Mucosa of rectum (tissue), 2 donors: ENCODE data around the gene CELF1.

Source experiments
- H3K27ac ChIP-seq, 2 donors: one replicate each; pipeline ENCODE4 v1.7.0; 2013; ENCODE audit warnings: inconsistent platforms in 2 of 2, low read depth in 2 of 2, low read length in 2 of 2
- H3K27me3 ChIP-seq, 2 donors: one replicate each; pipeline ENCODE4 v1.7.0; 2013; ENCODE audit warnings: low read length in 2 of 2; ENCODE audit not compliant: control insufficient read depth in 2 of 2, insufficient read depth in 2 of 2
- H3K36me3 ChIP-seq, 2 donors: one replicate each; pipeline ENCODE4 v1.7.0; 2013; ENCODE audit warnings: low read length in 2 of 2; ENCODE audit not compliant: control insufficient read depth in 2 of 2, insufficient read depth in 2 of 2
- H3K4me1 ChIP-seq, 2 donors: one replicate each; pipeline ENCODE4 v1.7.0; 2013; ENCODE audit warnings: low read length in 2 of 2, mild to moderate bottlenecking in 1 of 2; ENCODE audit not compliant: control insufficient read depth in 2 of 2, insufficient read depth in 2 of 2
- H3K4me3 ChIP-seq, 2 donors: one replicate each; pipeline ENCODE4 v1.7.0; 2013; ENCODE audit warnings: low read length in 2 of 2
- H3K9ac ChIP-seq, 2 donors: one replicate each; pipeline ENCODE4 v1.7.0; 2013; ENCODE audit warnings: low read length in 2 of 2, low read depth in 1 of 2, mild to moderate bottlenecking in 1 of 2
- H3K9me3 ChIP-seq, 2 donors: one replicate each; pipeline ENCODE4 v1.7.0; 2013; ENCODE audit warnings: low read length in 2 of 2; ENCODE audit not compliant: control insufficient read depth in 2 of 2
- donor health status: healthy.
- donor health status: Normal muscosa, but diverticular disease.

CELF1 gene

DNA sequence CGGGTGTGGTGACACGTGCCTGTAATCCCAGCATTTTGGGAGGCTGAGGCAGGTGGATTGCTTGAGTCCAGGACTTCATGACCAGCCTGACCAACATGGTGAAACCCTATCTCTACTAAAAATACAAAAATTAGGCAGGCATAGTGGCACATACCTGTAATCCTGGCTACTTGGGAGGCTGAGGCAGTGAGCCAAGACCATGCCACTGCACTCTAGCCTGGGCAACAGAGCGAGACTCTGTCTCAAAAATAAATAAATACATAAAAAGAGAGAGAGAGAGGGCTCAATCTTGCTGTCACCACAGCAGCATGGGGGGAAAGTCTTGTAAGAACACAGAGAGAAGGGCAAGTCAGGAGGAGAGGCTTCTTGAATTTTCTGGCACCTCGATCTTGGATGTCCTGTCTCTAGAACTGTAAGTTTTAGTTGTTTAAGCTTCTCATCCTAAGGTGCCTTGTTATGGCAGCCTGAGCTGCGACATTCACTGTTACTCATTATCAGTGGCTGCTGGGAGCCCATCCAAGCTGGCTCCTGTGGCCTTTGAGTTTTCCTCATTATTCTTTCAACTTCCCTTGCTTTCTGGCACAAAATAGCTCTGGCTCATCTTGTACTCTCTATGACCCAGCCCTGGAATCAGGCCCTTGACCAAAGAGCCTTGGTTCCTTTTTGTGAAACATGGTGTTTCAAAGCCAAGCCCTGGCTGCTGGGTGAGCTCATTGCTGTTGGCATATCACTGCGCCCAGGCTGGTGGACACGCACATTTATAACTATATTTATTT is 118.7 kb downstream of the CELF1 start:
- H3K9ac ChIP-seq: no peak overlapping the region
- no peaks in the 10 kb centered on the region for H3K27me3 ChIP-seq
- H3K4me1 ChIP-seq: peaks cover 0 to 7% of the 10 kb centered on the region in 2 donors
- H3K36me3 ChIP-seq: no peaks in the 10 kb centered on the region
- no peaks in the 10 kb centered on the region for H3K9me3 ChIP-seq
- H3K27ac ChIP-seq: no peak overlapping the region
- no peak overlapping the region for H3K4me3 ChIP-seq

DNA sequence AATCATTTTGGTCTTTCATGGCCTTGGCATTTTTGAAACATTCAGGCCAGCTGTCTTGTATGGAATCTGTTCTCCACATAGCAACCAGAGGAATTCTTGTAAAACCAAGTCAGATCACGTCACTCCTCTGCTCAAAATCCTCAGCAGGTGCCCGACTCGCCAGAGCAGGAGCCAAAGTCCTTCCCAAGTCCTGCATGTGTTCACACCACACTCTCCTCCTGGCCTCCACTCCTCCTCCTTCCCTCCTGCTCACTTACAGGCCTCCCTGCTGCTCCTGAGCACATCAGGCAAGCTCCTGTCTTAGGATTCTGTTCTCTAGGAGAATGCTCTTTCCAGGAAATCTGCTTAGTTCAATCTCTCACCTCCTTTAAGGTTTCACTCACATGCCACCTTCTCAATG is 119.8 kb downstream of the CELF1 start:
- Histone ChIP-seq H3K4me3 (no peak overlapping the region), H3K27ac (no peak overlapping the region), H3K27me3 (no peaks in the 10 kb centered on the region), H3K9me3 (no peaks in the 10 kb centered on the region), H3K36me3 (no peaks in the 10 kb centered on the region), H3K9ac (no peak overlapping the region), H3K4me1 (peaks cover 0 to 7% of the 10 kb centered on the region in 2 donors)

DNA sequence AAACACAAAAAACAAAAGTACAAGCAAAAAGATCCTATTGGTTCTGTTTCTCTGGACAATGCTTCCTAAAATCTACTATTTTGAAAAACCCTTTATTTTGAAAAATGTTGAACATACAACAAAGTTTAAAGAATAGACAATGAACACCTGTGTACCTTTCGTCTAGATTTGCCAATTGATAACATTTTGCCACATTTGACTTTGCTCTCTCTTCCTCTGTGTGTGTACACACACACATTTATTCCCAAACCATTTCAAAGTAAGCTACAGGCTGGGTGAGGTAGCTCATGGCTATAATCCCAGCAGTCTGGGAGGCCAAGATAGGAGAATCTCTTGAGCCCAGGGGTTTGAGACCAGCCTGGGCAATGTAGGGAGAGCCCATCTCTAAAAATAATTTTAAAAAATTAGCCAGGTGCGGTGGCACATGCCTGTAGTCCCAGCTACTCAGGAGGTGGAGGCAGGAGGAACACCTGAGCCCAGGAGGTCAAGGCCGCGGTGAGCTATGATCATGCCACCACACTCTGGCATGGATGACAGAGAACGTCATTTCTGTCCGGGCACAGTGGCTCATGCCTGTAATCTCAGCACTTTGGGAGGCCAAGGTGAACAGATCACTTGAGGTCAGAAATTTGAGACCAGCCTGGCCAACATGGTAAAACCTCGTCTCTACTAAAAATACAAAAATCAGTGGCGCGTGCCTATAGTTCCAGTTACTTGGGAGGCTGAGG is 121.4 kb downstream of the CELF1 start:
- Histone ChIP-seq H3K9ac (no peak overlapping the region), H3K4me1 (no peaks in the 10 kb centered on the region), H3K4me3 (no peak overlapping the region), H3K36me3 (no peaks in the 10 kb centered on the region), H3K9me3 (no peaks in the 10 kb centered on the region), H3K27ac (no peak overlapping the region), H3K27me3 (no peaks in the 10 kb centered on the region)

DNA sequence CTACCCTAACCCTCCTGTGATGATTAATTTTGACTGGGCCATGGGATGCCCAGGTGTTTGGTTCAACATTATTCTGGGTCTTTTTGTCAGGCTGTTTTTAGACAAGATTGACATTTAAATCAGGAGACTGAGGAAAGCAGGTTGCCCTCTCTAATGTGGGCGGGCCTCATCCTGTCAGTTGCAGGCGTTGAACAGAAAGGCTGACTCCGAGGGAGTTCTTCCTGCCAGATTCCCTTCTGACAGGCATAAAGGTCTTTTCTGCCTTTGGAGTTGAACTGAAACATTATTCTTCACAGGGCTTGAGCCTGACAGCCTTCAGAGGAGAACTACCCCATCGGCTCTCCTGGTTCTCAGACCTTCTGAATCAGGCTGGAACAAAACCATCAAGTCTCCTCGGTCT is 122.4 kb downstream of the CELF1 start:
- H3K4me1 ChIP-seq: peaks cover 2 to 3% of the 10 kb centered on the region in 2 donors
- no peaks in the 10 kb centered on the region for H3K36me3 ChIP-seq
- no peaks in the 10 kb centered on the region for H3K27me3 ChIP-seq
- no peak overlapping the region for H3K4me3 ChIP-seq
- no peaks in the 10 kb centered on the region for H3K9me3 ChIP-seq
- H3K27ac ChIP-seq: no peak overlapping the region
- no peak overlapping the region for H3K9ac ChIP-seq

DNA sequence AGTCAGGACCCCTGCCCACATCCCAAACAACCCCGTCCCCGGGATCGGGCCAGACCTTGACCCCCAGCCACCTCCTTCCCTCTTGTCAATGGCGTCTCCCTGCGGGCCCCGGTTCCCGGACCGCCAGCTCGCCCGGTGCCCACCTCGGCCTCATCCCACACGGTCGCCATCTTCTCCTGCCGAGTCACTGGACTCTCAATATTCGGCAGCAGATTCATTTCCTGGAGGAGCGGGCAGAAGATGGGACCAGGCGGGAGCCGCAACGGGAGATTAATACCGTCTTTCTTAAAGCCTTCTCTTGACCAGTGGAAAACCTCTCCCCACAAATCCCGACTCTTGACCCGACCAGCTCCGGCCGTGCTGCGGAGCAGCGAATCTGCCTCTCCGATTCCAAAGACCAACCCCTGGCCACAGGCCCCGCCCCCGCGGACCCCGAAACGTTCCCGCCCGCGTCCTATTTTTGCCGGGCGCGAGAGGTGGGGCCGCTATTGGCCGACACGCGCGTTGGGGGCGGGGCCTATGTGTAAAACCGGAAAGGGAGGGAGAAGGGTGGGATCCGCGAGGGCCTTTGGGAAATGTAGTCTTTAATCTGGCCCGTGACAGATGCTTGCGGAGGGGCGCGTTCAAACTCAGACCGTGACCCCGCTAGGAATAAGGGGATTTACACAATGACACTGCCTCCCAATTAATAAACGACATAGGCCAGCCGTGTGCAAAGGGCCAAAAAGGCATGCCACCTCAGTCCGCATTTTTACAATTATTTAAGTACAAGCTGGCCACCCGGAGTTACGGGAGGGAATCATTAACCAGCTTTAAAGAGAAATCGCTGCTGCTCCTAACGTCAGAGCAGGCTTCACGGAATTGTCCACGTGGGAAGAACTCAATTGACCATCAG is 126.6 kb downstream of the CELF1 start, which contains the start of gene PSMC3:
Gene PSMC3 (minus strand): TSS at position 378 of the 895 bp plus-strand sequence. CDS start 160 bp downstream, at position 218.
- Histone ChIP-seq H3K9ac (peak within 1 kb of the TSS; percentile 92 to 93), H3K4me1 (peaks cover 9 to 10% of the 10 kb centered on the region in 2 donors), H3K27ac (peak within 1 kb of the TSS; percentile 84 to 87), H3K4me3 (peak within 1 kb of the TSS; percentile 97 to 99), H3K36me3 (peaks cover 18 to 31% of the 10 kb centered on the region in 2 donors), H3K27me3 (no peaks in the 10 kb centered on the region), H3K9me3 (no peaks in the 10 kb centered on the region)

DNA sequence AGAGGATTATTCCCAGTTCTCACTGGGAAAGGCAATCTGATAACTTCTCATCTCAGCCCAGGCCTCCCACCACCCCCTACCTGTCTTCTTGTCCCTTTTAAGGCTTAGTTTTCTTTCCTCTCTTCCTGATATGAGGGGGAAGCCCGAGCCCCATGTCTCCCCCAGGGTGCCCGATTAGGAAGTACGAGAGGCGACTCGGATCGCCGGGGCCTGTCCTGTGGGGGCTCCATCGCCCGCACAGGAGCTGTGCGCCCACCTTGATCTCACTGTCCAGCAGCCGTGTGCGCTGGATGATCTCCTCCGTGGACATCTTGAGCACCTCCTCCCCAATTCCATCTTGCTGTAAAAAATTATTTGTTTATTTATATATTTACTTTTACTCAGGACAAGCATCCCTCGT is 127.3 kb downstream of the CELF1 start:
- Histone ChIP-seq H3K9me3 (no peaks in the 10 kb centered on the region), H3K4me1 (peaks cover 9 to 10% of the 10 kb centered on the region in 2 donors), H3K9ac (peak overlapping the region; percentile 92 to 93), H3K36me3 (peaks cover 21 to 35% of the 10 kb centered on the region in 2 donors), H3K27me3 (no peaks in the 10 kb centered on the region), H3K4me3 (peak overlapping the region; percentile 97 to 99), H3K27ac (peak overlapping the region; percentile 84 to 87)

DNA sequence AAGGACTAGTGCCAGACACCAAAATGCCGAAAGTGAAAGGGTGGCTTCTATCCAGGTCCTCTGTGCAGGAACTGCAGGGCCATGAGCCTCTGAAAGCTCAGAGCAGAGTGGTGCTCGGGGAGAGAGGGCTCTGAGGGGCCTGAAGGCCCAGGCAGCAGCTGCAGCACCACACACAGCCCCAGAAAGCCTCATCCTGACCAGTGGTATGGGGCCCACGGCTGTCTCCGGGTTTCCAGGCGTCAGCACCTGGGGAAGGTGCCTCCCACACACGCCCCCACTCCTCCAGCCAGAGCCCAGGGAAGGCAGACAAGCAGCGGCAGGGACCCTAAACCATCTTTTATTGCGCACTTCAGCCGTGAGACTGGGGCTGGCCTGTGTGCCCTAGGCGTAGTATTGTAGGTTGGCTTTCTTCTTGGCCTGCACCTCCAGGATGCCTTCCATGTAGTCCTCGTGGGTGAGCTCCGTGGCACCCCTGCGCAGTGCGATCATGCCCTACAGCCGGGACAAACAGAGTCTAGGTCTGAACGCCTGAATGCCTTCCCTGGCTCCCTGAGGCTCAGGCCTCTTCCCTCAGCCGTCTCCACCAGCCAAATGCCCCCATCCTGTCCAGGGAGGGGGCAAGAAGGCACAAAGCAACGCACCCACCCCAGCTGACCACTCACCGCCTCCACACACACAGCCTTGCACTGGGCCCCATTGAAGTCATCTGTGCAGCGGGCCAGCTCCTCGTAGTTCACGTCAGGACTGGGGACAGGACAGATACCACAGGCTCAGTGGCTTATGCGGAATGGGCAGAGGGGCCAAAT is 134.3 kb downstream of the CELF1 start:
- Histone ChIP-seq H3K36me3 (peaks cover 47 to 57% of the 10 kb centered on the region in 2 donors), H3K27ac (no peak overlapping the region), H3K9me3 (no peaks in the 10 kb centered on the region), H3K27me3 (no peaks in the 10 kb centered on the region), H3K4me1 (peaks cover 5 to 14% of the 10 kb centered on the region in 2 donors), H3K9ac (no peak overlapping the region), H3K4me3 (no peak overlapping the region)

DNA sequence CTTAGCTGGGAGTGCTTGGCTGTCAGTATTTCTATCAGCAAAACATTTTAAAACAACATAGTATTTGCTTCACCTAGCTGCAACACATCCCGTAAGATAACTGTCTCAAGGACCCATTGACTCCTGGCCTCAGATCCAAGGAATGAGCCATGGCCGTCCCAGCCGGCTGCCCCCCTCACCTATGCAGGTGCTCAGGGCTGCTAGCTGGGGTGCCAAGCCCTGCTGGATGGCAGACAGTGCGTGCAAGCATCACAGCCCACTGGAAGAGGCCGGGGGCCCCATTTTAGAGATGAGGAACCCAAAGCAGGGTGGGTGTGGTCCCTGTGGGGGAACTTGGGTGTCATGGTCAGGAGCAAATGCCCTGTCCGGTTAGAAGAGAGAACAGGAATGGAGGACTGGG is 135.2 kb downstream of the CELF1 start:
- Histone ChIP-seq H3K27me3 (no peaks in the 10 kb centered on the region), H3K36me3 (peaks cover 44 to 50% of the 10 kb centered on the region in 2 donors), H3K4me1 (peaks cover 5 to 14% of the 10 kb centered on the region in 2 donors), H3K9ac (no peak overlapping the region), H3K27ac (no peak overlapping the region), H3K4me3 (no peak overlapping the region), H3K9me3 (no peaks in the 10 kb centered on the region)

DNA sequence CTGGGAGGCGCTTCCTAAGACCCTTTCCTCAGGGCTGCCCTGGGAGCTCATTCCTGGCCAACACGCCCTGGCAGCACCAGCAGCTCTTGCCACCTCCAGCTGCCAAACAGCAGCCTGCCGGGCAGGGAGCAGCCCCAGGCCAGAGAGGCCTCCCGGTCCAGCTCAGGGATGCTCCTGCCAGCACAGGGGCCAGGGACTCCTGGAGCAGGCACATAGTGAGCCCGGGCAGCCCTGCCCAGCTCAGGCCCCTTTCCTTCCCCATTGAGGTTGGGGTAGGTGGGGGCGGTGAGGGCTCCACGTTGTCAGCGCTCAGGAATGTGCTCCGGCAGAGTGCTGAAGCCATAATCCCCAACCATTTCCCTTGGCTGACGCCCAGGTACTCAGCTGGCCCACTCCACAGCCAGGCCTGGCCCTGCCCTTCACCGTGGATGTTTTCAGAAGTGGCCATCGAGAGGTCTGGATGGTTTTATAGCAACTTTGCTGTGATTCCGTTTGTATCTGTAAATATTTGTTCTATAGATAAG is 136.9 kb downstream of the CELF1 start:
- H3K27me3 ChIP-seq: no peaks in the 10 kb centered on the region
- no peaks in the 10 kb centered on the region for H3K9me3 ChIP-seq
- H3K4me3 ChIP-seq: no peak overlapping the region
- H3K4me1 ChIP-seq: peaks cover 5 to 14% of the 10 kb centered on the region in 2 donors
- H3K9ac ChIP-seq: peak overlapping the region in 1 of 2 donors; percentile 41
- peak overlapping the region; percentile 7 to 77 for H3K27ac ChIP-seq
- H3K36me3 ChIP-seq: peaks cover 35 to 39% of the 10 kb centered on the region in 2 donors
